ENCODE measurements around the gene UNC50.

DNA sequence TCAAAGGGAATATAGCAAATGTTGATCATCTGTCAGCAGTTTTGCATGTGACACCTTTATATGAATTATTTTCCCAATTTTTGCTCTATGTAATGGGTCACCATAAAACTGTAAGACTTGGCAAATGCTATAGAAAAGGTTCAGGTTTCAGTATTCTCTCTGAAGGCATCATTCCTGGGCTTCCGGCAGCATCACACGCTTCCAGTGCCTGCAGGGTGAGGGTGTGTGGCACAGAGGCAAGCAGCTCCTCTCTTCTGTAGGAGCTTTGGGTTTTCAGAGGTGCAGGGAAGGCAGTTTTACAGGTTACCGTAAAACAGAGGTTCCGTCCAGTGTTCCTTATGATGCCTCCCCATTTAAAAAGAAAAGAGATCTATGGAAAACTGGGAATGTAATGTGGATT, 18.9 kb upstream of the UNC50 start:
- TF ChIP-seq POLR2A (IDR thresholded peaks at IDR 0.05; ENCODE audit: low read length) (no peak), MYC (IDR thresholded peaks at IDR 0.05; ENCODE audit: borderline replicate concordance, low read length) (no peak), CEBPB (IDR thresholded peaks at IDR 0.05) (no peak)
- TF ChIP-seq, protein P1, sequence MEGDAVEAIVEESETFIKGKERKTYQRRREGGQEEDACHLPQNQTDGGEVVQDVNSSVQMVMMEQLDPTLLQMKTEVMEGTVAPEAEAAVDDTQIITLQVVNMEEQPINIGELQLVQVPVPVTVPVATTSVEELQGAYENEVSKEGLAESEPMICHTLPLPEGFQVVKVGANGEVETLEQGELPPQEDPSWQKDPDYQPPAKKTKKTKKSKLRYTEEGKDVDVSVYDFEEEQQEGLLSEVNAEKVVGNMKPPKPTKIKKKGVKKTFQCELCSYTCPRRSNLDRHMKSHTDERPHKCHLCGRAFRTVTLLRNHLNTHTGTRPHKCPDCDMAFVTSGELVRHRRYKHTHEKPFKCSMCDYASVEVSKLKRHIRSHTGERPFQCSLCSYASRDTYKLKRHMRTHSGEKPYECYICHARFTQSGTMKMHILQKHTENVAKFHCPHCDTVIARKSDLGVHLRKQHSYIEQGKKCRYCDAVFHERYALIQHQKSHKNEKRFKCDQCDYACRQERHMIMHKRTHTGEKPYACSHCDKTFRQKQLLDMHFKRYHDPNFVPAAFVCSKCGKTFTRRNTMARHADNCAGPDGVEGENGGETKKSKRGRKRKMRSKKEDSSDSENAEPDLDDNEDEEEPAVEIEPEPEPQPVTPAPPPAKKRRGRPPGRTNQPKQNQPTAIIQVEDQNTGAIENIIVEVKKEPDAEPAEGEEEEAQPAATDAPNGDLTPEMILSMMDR (IDR thresholded peaks at IDR 0.05): no peak
- TF ChIP-seq, protein P2, sequence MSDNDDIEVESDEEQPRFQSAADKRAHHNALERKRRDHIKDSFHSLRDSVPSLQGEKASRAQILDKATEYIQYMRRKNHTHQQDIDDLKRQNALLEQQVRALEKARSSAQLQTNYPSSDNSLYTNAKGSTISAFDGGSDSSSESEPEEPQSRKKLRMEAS (IDR thresholded peaks at IDR 0.05): no peak
